HFF-Myc (cell line): ENCODE results near the gene MFAP2.
"Not testable (repeated sequence)": the region's sequence is repeated elsewhere in the genome, so short reads cannot be mapped to it uniquely, and the experiment has no call there.

Experiments used
- DNase-seq: peaks from one replicate; pipeline ENCODE4 v3.0.0-alpha.2; 2011; ENCODE audit warnings: low read depth; ENCODE audit errors: extremely low read depth
- H3K4me3 ChIP-seq: replicated peaks from 2 replicates; pipeline ENCODE4 v1.5.1; 2011; ENCODE audit warnings: low read depth, mild to moderate bottlenecking, control low read depth, low read length
- TF ChIP-seq, protein P1 (sequence below): IDR thresholded peaks from 2 replicates; pipeline ENCODE4 v1.5.1; 2012; ENCODE audit warnings: mild to moderate bottlenecking, low read depth, low read length, control low read depth; ENCODE audit errors: missing control alignments

The MFAP2 gene

DNA sequence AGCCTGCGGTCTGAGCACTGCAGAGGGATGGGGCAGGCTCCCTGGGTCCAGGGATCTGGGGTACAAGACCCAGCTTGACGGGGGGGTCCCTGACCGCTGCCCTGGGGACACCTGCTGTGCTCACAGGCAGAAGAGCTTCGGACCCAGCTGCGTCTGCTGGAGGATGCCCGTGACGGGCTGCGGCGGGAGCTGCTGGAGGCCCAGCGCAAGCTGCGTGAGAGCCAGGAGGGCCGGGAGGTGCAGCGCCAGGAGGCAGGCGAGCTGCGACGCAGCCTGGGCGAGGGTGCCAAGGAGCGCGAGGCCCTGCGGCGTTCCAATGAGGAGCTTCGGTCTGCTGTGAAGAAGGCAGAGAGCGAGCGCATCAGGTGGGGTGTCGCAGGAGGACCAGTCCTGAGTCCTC lies 25.2 kb downstream of the MFAP2 start:
- TF ChIP-seq, protein P1, sequence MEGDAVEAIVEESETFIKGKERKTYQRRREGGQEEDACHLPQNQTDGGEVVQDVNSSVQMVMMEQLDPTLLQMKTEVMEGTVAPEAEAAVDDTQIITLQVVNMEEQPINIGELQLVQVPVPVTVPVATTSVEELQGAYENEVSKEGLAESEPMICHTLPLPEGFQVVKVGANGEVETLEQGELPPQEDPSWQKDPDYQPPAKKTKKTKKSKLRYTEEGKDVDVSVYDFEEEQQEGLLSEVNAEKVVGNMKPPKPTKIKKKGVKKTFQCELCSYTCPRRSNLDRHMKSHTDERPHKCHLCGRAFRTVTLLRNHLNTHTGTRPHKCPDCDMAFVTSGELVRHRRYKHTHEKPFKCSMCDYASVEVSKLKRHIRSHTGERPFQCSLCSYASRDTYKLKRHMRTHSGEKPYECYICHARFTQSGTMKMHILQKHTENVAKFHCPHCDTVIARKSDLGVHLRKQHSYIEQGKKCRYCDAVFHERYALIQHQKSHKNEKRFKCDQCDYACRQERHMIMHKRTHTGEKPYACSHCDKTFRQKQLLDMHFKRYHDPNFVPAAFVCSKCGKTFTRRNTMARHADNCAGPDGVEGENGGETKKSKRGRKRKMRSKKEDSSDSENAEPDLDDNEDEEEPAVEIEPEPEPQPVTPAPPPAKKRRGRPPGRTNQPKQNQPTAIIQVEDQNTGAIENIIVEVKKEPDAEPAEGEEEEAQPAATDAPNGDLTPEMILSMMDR: no peak
- H3K4me3 ChIP-seq: no peak overlapping the region
- no peak for DNase-seq

DNA sequence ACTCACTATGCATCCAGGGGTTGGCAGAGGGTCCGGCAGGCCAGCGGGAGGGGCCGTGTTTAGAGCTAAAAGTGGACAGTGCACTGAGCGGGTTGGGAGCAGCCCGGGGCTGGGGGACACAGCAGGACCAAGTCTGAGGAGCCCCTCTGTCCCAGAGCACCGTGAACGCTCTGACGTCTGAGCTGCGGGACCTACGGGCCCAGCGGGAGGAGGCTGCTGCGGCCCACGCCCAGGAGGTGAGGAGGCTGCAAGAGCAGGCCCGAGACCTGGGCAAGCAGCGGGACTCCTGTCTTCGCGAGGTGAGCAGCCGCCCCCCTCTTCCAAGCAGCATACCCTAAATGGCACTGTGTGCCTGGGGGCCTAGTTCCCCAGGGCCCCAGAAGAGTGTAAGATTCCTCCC lies 25.8 kb downstream of the MFAP2 start:
- TF ChIP-seq, protein P1: no peak
- no peak for DNase-seq
- no peak overlapping the region for H3K4me3 ChIP-seq

DNA sequence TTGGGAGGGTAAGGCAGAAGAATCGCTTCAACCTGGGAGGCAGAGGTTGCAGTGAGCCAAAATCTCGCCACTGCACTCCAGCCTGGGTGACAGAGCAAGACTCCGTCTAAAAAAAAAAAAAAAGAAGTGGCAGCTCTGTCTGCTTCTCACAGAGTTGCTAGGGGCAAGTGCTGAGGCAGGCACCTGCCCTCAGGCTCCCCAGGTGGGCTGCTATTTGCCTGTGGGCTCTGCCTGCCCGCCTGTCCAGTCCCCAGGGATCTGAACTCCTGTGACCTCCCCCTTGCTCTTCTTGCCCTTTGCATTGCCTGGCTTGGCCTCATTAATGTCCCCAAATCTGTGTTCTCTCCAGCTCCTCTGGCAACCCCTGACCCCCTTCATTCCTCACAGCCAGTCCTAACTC lies 28.0 kb downstream of the MFAP2 start:
- not testable (repeated sequence) for DNase-seq, H3K4me3 ChIP-seq

DNA sequence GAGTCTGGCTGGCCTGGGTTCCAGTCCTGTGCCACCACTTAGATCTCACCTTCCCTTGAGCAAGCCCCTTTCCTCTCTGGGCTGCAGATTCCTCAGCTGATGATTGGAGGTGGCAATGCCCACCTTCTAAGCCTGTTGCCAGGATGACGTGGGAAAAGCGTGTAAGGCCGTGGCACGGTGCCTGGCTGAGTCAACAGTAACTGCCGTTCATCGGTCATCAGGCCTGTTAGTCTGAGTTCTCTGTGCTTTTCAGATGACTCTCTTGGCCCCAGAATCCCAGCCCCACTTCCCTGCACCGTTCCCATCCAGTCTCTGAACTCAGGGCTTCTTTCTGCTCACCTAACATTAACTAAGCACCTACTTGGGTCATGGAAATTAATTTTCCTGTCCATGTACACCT lies 31.4 kb downstream of the MFAP2 start:
- not testable (repeated sequence) for H3K4me3 ChIP-seq, DNase-seq

DNA sequence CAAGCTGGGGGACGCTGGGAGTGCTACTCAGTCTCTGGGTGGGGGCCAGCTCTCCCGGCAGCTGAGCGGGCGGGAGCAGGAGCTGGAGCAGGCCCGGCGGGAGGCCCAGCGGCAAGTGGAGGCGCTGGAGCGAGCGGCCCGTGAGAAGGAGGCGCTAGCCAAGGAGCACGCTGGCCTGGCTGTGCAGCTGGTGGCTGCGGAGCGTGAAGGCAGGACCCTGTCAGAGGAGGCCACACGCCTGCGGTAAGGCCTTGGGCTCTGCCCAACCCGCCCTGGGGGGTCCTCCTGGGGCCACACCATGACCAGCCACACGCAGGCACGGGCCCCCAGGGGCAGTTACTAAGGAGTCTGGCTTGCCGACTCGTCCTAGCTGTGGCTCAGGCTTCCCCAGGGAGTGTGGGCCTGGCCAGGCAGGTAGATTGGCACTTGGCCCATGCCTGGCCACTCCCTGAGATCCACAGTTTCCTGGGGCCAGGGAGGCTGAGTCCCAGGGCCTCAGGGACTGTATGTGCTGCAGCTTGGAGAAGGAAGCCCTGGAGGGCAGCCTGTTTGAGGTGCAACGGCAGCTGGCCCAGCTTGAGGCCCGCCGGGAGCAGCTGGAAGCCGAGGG lies 32.0 kb downstream of the MFAP2 start:
- DNase-seq, H3K4me3 ChIP-seq: not testable (repeated sequence)

DNA sequence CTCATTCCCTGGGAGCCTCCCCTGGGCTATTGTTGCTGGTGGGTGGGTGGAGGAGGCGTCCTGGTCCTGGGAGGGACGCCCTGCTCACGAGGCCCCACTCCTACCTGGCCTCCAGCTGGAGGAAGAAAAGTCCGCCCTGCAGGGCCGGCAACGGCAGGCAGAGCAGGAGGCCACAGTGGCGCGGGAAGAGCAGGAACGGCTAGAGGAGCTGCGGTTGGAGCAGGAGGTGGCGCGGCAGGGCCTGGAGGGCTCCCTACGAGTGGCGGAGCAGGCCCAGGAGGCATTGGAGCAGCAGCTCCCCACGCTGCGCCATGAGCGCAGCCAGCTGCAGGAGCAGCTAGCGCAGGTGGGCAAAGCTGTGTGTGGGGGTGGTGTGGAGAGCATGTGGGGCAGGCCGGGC lies 33.8 kb downstream of the MFAP2 start:
- TF ChIP-seq, protein P1: no peak
- no peak for DNase-seq

DNA sequence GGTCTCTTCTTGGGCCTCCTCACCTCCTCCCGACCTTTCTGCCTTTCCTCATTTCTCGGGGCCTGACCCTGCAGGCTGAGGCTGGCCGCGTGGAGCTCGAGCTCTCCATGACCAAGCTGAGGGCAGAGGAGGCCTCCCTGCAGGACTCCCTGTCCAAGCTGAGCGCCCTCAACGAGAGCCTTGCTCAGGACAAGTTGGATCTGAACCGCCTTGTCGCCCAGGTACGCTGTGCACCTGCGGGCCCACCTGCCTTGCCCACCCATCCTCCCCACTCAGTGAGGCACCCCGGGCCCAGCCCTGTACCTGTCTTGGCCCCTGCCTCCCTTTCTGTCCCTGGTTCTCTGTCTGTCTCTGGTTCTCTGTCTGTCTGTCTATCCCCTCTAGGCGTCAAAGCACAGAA lies 34.2 kb downstream of the MFAP2 start:
- DNase-seq, H3K4me3 ChIP-seq: not testable (repeated sequence)

More for the DNA sequence above, 33.8 kb downstream of the MFAP2 start:
- no peak overlapping the region for H3K4me3 ChIP-seq

DNA sequence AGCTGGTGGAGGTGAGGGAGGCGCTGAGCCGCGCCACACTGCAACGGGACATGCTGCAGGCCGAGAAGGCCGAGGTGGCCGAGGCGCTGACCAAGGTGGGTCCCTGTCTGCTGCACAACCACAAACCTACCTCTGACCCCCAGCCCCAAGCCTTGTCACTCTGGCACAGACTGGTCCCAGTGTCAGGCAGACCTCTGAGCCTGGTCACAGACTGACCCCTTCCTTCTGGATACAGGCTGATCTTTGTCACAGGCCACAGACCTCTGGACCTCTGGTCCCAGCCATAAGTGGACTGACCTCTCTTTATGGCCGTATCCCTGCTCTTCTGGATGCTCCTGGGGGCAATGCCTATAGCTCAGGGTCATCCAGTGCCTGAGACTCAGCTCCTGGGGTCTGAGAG lies 34.9 kb downstream of the MFAP2 start:
- not testable (repeated sequence) for DNase-seq, H3K4me3 ChIP-seq

DNA sequence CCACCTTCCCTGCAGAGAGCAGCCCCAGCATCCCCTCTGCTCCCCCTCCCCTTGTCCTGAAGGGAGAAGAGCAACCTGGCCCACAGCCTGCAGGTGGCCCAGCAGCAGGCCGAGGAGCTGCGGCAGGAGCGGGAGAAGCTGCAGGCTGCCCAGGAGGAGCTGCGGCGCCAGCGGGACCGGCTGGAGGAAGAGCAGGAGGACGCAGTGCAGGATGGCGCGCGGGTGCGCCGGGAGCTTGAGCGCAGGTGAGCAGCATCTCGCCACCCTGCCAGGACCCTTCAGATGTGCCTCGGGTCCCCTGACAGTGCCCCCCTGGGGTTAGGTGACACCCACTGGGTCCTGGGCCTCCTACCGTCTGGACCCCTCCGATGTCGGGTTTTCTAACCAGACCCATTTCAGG lies 36.4 kb downstream of the MFAP2 start:
- DNase-seq: no peak
- H3K4me3 ChIP-seq: no peak overlapping the region
- TF ChIP-seq, protein P1: no peak

DNA sequence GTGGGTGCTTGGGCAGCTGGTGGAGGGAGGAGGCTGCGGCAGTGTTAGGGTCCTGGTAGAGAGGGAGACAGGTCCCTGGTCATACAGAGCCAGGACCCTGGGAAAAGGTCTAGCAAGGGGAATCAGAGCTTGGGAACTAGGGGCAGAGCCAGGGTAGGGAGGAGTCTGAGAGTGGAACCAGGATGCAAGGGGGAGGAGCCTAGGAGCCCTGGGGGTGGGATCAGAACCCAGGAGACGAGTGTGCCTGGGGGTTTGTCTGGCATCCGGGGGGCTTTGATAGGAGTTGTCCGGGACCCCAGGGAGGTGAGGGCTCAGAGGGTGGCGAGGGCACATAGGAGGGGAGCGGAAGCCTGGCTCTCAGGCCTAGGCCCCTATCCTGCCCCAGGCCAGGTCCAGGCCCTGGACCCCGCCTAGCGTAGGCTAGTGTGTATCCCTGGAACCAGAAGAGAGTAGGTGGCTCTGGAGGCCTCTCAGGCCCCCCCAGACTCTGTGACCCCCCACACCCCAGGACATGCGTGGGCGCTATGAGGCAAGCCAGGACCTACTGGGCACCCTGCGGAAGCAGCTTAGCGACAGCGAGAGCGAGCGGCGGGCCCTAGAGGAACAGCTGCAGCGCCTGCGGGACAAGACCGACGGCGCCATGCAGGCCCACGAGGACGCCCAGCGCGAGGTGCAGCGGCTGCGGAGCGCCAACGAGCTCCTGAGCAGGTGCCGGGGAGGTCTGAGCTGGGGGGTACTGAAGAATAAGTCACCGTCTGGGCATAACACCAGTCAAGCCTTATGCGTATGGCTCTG lies 40.8 kb downstream of the MFAP2 start:
- DNase-seq, H3K4me3 ChIP-seq: not testable (repeated sequence)
